GM21360 (cell line): Measurements from ENCODE around the gene JPT2.
"Not testable (repeated sequence)": the region's sequence is repeated elsewhere in the genome, so short reads cannot be mapped to it uniquely, and the experiment has no call there.

Experiments used
- ATAC-seq: cut with Tn5 transposase; IDR thresholded peaks from one replicate; pipeline ENCODE4 v1.9.1; 2021; ENCODE audit warnings: mild to moderate bottlenecking, moderate library complexity; ENCODE audit not compliant: unreplicated experiment

The JPT2 gene

GRCh38 chr16:1673424-1674151 lies 4.5 kb upstream of the JPT2 start:
- ATAC-seq, result no peak

GRCh38 chr16:1674306-1674705 lies 3.8 kb upstream of the JPT2 start:
- no peak for ATAC-seq

- ATAC-seq, result no peak
These were observed 3.1 kb upstream of the JPT2 start for GRCh38 chr16:1674751-1675664.

- ATAC-seq, result no peak
These were observed 1.4 kb upstream of the JPT2 start for GRCh38 chr16:1676661-1677060.

GRCh38 chr16:1677339-1677738 lies 740 bp upstream of the JPT2 start:
- ATAC-seq, result no peak

- ATAC-seq, result no peak
These were observed 520 bp downstream of the JPT2 start for GRCh38 chr16:1678500-1679098.

GRCh38 chr16:1680361-1680760 lies 2.3 kb downstream of the JPT2 start:
- ATAC-seq, result no peak

GRCh38 chr16:1681032-1681431 lies 3.0 kb downstream of the JPT2 start:
- ATAC-seq, result no peak

- ATAC-seq, result no peak
These were observed 9.6 kb downstream of the JPT2 start for GRCh38 chr16:1687427-1688316.

- no peak for ATAC-seq
These were observed 10.9 kb downstream of the JPT2 start for GRCh38 chr16:1688807-1689560.

- ATAC-seq, result no peak
These were observed 11.8 kb downstream of the JPT2 start for GRCh38 chr16:1689853-1690252.

GRCh38 chr16:1690810-1691209 lies 12.7 kb downstream of the JPT2 start:
- ATAC-seq, result no peak

GRCh38 chr16:1691276-1691675 lies 13.2 kb downstream of the JPT2 start:
- ATAC-seq, result no peak

- no peak for ATAC-seq
These were observed 13.9 kb downstream of the JPT2 start for GRCh38 chr16:1691956-1692355.

GRCh38 chr16:1696863-1697262 lies 18.8 kb downstream of the JPT2 start:
- ATAC-seq, result no peak

GRCh38 chr16:1698680-1699079 lies 20.6 kb downstream of the JPT2 start:
- no peak for ATAC-seq

GRCh38 chr16:1700246-1700645 lies 22.2 kb downstream of the JPT2 start:
- no peak for ATAC-seq

- no peak for ATAC-seq
These were observed 23.3 kb downstream of the JPT2 start for GRCh38 chr16:1701216-1701878.

GRCh38 chr16:1705324-1705687 lies 27.2 kb downstream of the JPT2 start:
- not testable (repeated sequence) for ATAC-seq
